ENCODE measurements around the gene CFAP69. TPM values are rescaled to one million over a fixed set of nuclear protein-coding genes. Genes with fewer than 3 reads are reported as not detected.

The CFAP69 gene
- polyA plus RNA-seq (2012; ENCODE audit: insufficient read depth, insufficient read length) = 2.0 TPM

- peak within 1 kb of the TSS; percentile 58 for H3K4me3 ChIP-seq (ENCODE audit: low read length)
- DNase-seq (ENCODE audit: low read depth, low spot score) = peak; percentile 65
These were observed at the start of gene CFAP69 for GRCh38 chr7:90244909-90245851. Gene CFAP69 (plus strand): TSS chr7:90245174. CDS start chr7:90245425, 251 bp downstream.

DNA sequence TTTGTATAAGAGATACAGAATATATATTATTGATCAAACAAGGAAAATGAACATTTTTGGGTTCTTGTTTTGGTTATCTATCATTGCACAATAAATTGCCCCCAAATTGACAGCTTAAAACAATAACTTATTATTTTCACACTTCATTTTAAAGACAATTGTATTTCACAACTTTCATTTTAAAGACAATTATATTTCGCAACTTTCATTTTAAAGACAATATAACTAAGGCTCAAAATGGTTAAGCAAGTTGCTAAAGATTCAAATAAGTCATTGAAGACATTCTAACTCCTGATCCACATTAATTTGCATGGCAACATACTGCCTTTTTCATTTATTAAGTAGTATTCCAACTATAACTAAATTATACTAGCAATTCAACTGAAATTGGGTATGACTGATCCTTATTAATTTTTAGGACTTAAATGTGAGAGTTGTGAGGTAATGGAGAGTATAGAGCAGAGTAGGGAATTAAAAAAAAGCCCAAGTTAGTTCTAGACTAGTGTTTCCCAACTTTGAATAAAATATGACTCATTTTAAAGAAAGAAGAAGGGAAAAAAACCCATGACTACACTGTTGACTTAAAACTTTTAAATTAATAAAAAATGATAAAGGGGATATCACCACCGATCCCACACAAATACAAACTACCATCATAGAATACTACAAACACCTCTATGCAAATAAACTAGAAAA, 43.3 kb upstream of the CFAP69 start:
- DNase-seq (ENCODE audit: low read depth, low spot score) = no peak
- no peak overlapping the region for H3K4me3 ChIP-seq (ENCODE audit: low read length)

DNA sequence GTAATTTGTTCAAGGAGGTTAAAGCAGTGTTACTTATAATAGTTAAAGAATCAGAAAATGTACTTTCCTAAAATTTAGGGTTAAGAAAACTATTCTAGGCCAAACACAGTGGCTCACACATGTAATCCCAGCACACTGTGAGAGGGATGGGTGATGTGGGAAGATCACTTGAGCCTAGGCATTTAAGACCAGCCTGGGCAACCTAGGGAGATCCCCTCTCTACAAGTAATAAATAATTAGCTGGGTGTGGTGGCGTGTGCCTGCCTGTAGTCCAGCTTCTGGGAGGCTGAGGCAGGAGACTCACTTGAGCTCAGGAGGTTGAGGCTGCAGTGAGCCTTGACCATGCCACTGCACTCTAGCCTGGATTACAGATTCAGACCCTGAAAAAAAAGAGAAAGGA, 37.0 kb upstream of the CFAP69 start:
- no peak overlapping the region for H3K4me3 ChIP-seq (ENCODE audit: low read length)
- no peak for DNase-seq (ENCODE audit: low read depth, low spot score)

GRCh38 chr7:90209776-90210175, 35.2 kb upstream of the CFAP69 start:
- no peak for DNase-seq (ENCODE audit: low read depth, low spot score)
- no peak overlapping the region for H3K4me3 ChIP-seq (ENCODE audit: low read length)

- no peak overlapping the region for H3K4me3 ChIP-seq (ENCODE audit: low read length)
- DNase-seq (ENCODE audit: low read depth, low spot score) = no peak
These were observed 34.5 kb upstream of the CFAP69 start for GRCh38 chr7:90210475-90210874.

GRCh38 chr7:90210981-90211380, 34.0 kb upstream of the CFAP69 start:
- DNase-seq (ENCODE audit: low read depth, low spot score) = no peak
- H3K4me3 ChIP-seq (ENCODE audit: low read length) = no peak overlapping the region

DNA sequence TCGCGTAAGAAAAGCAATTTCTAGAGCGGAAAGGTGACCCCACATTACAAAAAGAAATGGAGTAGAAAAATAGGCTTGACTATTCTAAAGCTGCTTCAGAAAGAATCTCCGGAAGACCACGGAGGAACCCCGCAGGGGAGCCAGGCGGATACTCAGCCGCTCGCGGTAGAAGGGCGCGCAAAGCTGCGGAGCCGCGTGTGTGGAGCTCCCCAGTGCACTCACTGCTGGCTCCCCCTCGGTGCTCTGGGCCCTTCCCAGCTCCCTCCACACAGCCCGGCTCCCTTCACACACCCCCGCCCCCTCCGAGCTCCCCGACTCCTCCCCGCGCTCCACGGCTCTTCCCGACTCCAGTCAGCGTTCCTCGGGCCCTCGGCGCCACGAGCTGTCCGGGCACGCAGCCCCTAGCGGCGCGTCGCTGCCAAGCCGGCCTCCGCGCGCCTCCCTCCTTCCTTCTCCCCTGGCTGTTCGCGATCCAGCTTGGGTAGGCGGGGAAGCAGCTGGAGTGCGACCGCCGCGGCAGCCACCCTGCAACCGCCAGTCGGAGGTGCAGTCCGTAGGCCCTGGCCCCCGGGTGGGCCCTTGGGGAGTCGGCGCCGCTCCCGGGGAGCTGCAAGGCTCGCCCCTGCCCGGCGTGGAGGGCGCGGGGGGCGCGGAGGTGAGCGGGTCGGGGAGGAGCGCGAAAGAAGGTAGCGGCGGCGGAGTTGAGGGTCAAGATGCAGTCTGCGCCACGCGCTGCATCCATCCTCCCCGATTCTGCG, 33.4 kb upstream of the CFAP69 start, which contains the start of gene STEAP2:
Gene STEAP2 (plus strand): TSS at position 350 of the 758 bp plus-strand sequence. CDS start 13,343 bp downstream, outside the sequence.
- DNase-seq (ENCODE audit: low read depth, low spot score) = no peak
- H3K4me3 ChIP-seq (ENCODE audit: low read length) = no peak within 1 kb of the TSS

DNA sequence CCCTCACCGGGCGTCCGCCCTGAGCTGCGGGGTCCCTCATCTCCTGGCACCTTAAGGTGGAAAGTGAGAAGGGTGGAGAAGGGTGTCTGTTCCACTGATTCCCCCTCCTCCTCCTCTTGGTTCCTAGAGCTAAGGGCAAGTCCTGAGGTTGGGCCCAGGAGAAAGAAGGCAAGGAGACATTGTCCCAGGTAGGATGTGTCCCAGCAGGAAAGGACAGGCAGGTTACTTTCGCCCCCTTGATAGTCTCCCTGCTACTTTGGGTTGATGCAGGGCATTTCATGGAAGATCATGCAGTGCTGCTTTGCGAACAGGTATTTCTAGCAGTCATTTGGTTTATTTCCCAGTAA, 32.9 kb upstream of the CFAP69 start:
- no peak overlapping the region for H3K4me3 ChIP-seq (ENCODE audit: low read length)
- DNase-seq (ENCODE audit: low read depth, low spot score) = no peak

- no peak overlapping the region for H3K4me3 ChIP-seq (ENCODE audit: low read length)
- DNase-seq (ENCODE audit: low read depth, low spot score) = no peak
These were observed 31.5 kb upstream of the CFAP69 start for GRCh38 chr7:90213521-90213920.

GRCh38 chr7:90216080-90216674, 28.8 kb upstream of the CFAP69 start:
- no peak overlapping the region for H3K4me3 ChIP-seq (ENCODE audit: low read length)
- DNase-seq (ENCODE audit: low read depth, low spot score) = no peak

DNA sequence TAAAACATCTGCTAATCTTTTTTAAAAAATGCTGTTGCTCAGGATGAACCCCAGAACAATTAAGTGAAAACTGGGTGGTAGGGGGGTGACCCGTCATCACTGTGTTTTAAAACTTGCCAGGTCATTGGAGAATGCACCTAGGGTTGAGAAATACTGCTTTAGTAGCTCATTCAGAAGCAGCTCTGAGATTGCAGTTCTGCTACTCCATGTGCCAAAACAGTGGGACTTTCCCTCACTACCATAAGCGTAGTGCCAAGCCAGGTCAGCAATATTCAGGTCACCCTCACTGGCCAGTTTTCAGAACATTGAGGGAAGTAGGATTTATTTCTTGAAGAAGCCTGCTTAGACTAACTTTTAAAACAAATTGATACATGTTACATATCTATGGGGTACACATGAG, 28.2 kb upstream of the CFAP69 start:
- DNase-seq (ENCODE audit: low read depth, low spot score) = no peak
- no peak overlapping the region for H3K4me3 ChIP-seq (ENCODE audit: low read length)

DNA sequence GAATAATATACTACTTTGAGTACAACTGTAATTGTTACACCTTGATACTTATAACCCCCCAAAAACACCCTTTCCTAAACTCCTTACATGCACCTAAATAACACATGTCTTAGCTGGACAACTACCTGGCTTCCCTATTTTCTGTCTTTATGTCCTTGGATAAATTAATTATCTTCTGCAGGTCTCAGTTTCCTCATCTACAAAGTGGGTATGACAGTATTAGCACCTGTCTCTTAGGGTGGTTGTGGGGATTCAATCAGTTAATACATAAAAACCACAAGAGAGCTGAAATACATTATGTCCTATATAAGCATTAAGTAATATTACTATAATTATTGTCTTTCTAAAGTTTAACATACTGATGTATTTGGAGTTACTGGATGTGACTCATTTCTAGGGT, 22.6 kb upstream of the CFAP69 start:
- DNase-seq (ENCODE audit: low read depth, low spot score) = no peak
- H3K4me3 ChIP-seq (ENCODE audit: low read length) = no peak overlapping the region

GRCh38 chr7:90222811-90223725, 21.9 kb upstream of the CFAP69 start:
- no peak for DNase-seq (ENCODE audit: low read depth, low spot score)
- no peak overlapping the region for H3K4me3 ChIP-seq (ENCODE audit: low read length)

DNA sequence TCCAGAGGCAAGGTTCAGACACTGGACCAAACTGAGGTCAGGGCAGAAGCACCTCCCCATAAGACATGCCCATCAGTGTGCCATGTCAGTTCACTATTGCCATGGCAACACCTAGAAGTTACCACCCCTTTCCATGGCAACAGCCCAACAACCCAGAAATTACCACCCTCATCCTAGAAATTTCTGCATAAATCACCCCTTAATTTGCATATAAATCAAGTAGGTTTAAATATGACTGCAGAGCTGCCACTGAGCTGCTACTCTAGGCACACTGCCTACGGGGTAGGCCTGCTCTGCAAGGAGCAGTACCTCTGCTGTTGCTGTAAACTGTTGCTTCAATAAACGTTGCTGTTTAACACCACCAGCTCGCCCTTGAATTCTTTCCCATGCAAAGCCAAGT, 20.8 kb upstream of the CFAP69 start:
- DNase-seq (ENCODE audit: low read depth, low spot score) = no peak
- no peak overlapping the region for H3K4me3 ChIP-seq (ENCODE audit: low read length)

- H3K4me3 ChIP-seq (ENCODE audit: low read length) = no peak overlapping the region
- DNase-seq (ENCODE audit: low read depth, low spot score) = no peak
These were observed 19.8 kb upstream of the CFAP69 start for GRCh38 chr7:90225181-90225580.

GRCh38 chr7:90225601-90226000, 19.4 kb upstream of the CFAP69 start:
- no peak overlapping the region for H3K4me3 ChIP-seq (ENCODE audit: low read length)
- no peak for DNase-seq (ENCODE audit: low read depth, low spot score)

DNA sequence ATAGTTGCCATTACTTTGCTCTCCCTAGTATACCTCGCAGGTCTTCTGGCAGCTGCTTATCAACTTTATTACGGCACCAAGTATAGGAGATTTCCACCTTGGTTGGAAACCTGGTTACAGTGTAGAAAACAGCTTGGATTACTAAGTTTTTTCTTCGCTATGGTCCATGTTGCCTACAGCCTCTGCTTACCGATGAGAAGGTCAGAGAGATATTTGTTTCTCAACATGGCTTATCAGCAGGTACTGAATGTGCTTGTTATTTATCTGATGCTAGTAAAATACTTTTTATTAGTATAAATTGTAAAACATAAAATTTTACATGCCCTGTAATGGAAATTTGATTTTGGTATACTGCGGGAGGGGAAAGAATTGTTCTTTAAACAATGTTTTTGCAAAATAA, 17.7 kb upstream of the CFAP69 start:
- DNase-seq (ENCODE audit: low read depth, low spot score) = no peak
- no peak overlapping the region for H3K4me3 ChIP-seq (ENCODE audit: low read length)

DNA sequence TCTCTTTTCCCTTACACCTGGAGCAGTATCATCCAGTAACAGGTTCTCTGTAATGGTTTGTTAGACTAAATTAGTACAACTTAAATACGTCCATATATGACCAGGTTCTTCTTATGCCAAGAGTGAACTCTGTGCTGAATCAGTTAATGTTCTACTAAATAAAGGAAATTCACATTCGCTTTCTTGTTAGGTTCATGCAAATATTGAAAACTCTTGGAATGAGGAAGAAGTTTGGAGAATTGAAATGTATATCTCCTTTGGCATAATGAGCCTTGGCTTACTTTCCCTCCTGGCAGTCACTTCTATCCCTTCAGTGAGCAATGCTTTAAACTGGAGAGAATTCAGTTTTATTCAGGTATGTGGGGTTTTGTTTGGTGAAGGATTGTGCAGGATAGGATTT, 15.3 kb upstream of the CFAP69 start:
- DNase-seq (ENCODE audit: low read depth, low spot score) = no peak
- H3K4me3 ChIP-seq (ENCODE audit: low read length) = no peak overlapping the region

All from Jurkat, Clone E6-1 (cell line).